HEK293T (cell line): Measurements from ENCODE around the gene TMEM130.

Experiments
- CTBP1 ChIP-seq: fragments of 450-650 bp; IDR thresholded peaks from 2 replicates; pipeline ENCODE4 v1.6.1; 2016; ENCODE audit warnings: borderline replicate concordance
- FOXM1 ChIP-seq: fragments of 450-650 bp; IDR thresholded peaks from 2 replicates; pipeline ENCODE4 v1.6.1; 2017; ENCODE audit warnings: mild to moderate bottlenecking, borderline replicate concordance
- HDGF ChIP-seq: fragments of 450-650 bp; IDR thresholded peaks from 2 replicates; pipeline ENCODE4 v1.6.1; 2017; ENCODE audit warnings: antibody characterized with exemption, borderline replicate concordance
- SUZ12 ChIP-seq: fragments of 450-650 bp; IDR thresholded peaks from 2 replicates; pipeline ENCODE4 v1.6.1; 2016; ENCODE audit warnings: mild to moderate bottlenecking
- TARDBP ChIP-seq: fragments of 450-650 bp; IDR thresholded peaks from 2 replicates; pipeline ENCODE4 v1.6.1; 2016
- TF ChIP-seq, protein P1 (sequence below): fragments of 450-650 bp; IDR thresholded peaks from 2 replicates; pipeline ENCODE4 v1.6.1; 2016

DNA sequence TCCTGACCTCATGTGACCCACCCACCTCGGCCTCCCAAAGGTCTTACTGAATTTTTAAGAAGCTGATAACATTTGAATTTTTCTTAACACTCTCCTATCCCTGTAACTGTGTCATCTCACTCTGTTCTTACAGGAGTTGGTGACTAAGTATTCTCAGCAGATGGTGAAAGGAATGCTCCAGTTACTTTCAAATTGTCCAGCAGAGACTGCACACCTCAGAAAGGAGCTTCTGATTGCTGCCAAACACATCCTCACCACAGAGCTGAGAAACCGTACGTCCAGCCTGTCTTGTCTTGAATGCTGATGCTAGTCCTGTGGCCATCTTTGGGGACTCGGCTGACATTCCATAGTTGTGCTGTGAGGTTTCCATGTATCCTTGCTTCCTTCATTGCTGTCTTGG, 33.4 kb upstream of the TMEM130 start:
- TF ChIP-seq, protein P1, sequence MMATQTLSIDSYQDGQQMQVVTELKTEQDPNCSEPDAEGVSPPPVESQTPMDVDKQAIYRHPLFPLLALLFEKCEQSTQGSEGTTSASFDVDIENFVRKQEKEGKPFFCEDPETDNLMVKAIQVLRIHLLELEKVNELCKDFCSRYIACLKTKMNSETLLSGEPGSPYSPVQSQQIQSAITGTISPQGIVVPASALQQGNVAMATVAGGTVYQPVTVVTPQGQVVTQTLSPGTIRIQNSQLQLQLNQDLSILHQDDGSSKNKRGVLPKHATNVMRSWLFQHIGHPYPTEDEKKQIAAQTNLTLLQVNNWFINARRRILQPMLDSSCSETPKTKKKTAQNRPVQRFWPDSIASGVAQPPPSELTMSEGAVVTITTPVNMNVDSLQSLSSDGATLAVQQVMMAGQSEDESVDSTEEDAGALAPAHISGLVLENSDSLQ = no peak
- no peak for TF ChIP-seq HDGF
- no peak for TF ChIP-seq SUZ12
- TF ChIP-seq TARDBP = no peak
- TF ChIP-seq FOXM1 = no peak
- TF ChIP-seq CTBP1 = no peak
